GM12878 (cell line): ENCODE data around the gene PRPS1. TPM values are rescaled to one million over a fixed set of nuclear protein-coding genes. Genes with fewer than 3 reads are reported as not detected.
A peak's percentile ranks its signal among the peaks of the same experiment; 100 is the strongest.

Experiments
- ATAC-seq: fragments of 200-7000 bp; cut with Tn5 transposase; 3 replicates; pipeline ENCODE4 v1.9.1; 2020; ENCODE audit warnings: mild to moderate bottlenecking, moderate library complexity
- BruUV-seq: library from RNA; stranded (reverse); fragments of 400-500 nt; replicated peaks from 2 replicates; lab custom pipeline; 2021; lab: Mats Ljungman, UMichigan
- CTCF ChIA-PET: fragments of 300-600 bp; sonication (Branson Sonifier 250); formaldehyde crosslinking; extraction: SDS; loops from one replicate; lab custom pipeline; 2021; ENCODE audit warnings: inconsistent platforms; lab: Yijun Ruan, JAX
- POLR2A ChIA-PET: fragments of 350-600 bp; formaldehyde crosslinking; extraction: SDS; loops from one replicate; lab custom pipeline; 2021; ENCODE audit warnings: inconsistent platforms; lab: Charles Lee
- RAD21 ChIA-PET: fragments of 300-600 bp; sonication (Branson Sonifier 250); formaldehyde crosslinking; loops from one replicate; lab custom pipeline; 2023; ENCODE audit warnings: antibody characterized with exemption; ENCODE audit not compliant: unreplicated experiment; lab: Charles Lee
- SMC1A ChIA-PET: fragments of 300-600 bp; sonication (Branson Sonifier 250); formaldehyde crosslinking; loops from one replicate; lab custom pipeline; 2023; ENCODE audit not compliant: unreplicated experiment, uncharacterized antibody; lab: Charles Lee
- DNase-seq: peaks from one replicate; pipeline ENCODE4 v3.0.0-alpha.2; 2011; ENCODE audit warnings: low read depth, low spot score
- FAIRE-seq: peaks from 3 replicates; lab custom pipeline; 2011; peaks lifted over from hg19 to GRCh38; lab: Jason Lieb, UNC
- H2AFZ ChIP-seq: 2 replicates; pipeline ENCODE4 v1.6.0; 2011; ENCODE audit warnings: low read depth, low read length, control low read depth; ENCODE audit not compliant: control insufficient read depth
- H3K27ac ChIP-seq: 2 replicates; pipeline ENCODE4 v1.5.1; 2011; ENCODE audit warnings: control low read depth; ENCODE audit not compliant: control insufficient read depth, insufficient read depth
- H3K27me3 ChIP-seq, 2 experiments: replicated peaks in 1 of 2; 2 replicates each; pipeline versions ENCODE4 v1.6.0 to v1.6.1; 2011; ENCODE audit warnings: low read length in 1 of 2; ENCODE audit not compliant: control insufficient read depth in 2 of 2, insufficient read depth in 2 of 2
- H3K36me3 ChIP-seq, 2 experiments: 2 replicates each; pipeline ENCODE4 v1.5.1; 2011; ENCODE audit warnings: low read length in 1 of 2; ENCODE audit not compliant: control insufficient read depth in 2 of 2, insufficient read depth in 2 of 2
- H3K4me1 ChIP-seq: 2 replicates; pipeline ENCODE4 v1.6.1; 2011; ENCODE audit warnings: mild to moderate bottlenecking, low read length, moderate library complexity, mixed read lengths; ENCODE audit not compliant: control insufficient read depth, insufficient read depth
- H3K4me2 ChIP-seq: 2 replicates; pipeline ENCODE4 v1.6.0; 2011; ENCODE audit warnings: control low read depth; ENCODE audit not compliant: control insufficient read depth, insufficient read depth
- H3K4me3 ChIP-seq: fragments of 200-600 bp; sonication (generic); 2 replicates; pipeline ENCODE4 v1.5.1; 2016
- H3K79me2 ChIP-seq: 2 replicates; pipeline ENCODE4 v1.6.0; 2011; ENCODE audit warnings: low read length; ENCODE audit not compliant: control insufficient read depth, insufficient read depth
- H3K9ac ChIP-seq: 2 replicates; pipeline ENCODE4 v1.8.0; 2011; ENCODE audit warnings: low read length, control low read depth, mixed read lengths; ENCODE audit not compliant: control insufficient read depth, insufficient read depth
- H3K9me3 ChIP-seq: replicated peaks from 3 replicates; pipeline ENCODE4 v1.5.1; 2011; ENCODE audit warnings: mild to moderate bottlenecking, low read length; ENCODE audit not compliant: control insufficient read depth, insufficient read depth
- H4K20me1 ChIP-seq: 2 replicates; pipeline ENCODE4 v1.6.0; 2011; ENCODE audit not compliant: control insufficient read depth, insufficient read depth
- ATF3 ChIP-seq: IDR thresholded peaks from 2 replicates; pipeline ENCODE4 v1.6.1; 2011; ENCODE audit warnings: low read depth, mild to moderate bottlenecking, low read length, moderate library complexity, borderline replicate concordance; ENCODE audit errors: extremely low read depth
- BACH1 ChIP-seq: fragments of 450-650 bp; IDR thresholded peaks from 2 replicates; pipeline ENCODE4 v1.6.1; 2017; ENCODE audit warnings: mild to moderate bottlenecking, borderline replicate concordance
- BCL11A ChIP-seq: IDR thresholded peaks from 2 replicates; pipeline ENCODE4 v1.6.1; 2011; ENCODE audit warnings: low read depth, low read length
- CBFB ChIP-seq: IDR thresholded peaks from 2 replicates; pipeline ENCODE4 v1.6.1; 2016; ENCODE audit warnings: antibody characterized with exemption, low read depth
- E2F8 ChIP-seq: fragments of 450-650 bp; IDR thresholded peaks from 2 replicates; pipeline ENCODE4 v1.6.1; 2018; ENCODE audit warnings: mild to moderate bottlenecking, low read depth, moderate library complexity; ENCODE audit not compliant: partially characterized antibody
- ETV6 ChIP-seq, 2 experiments: fragments of 450-650 bp in 1 of 2; IDR thresholded peaks in 1 of 2; conservative IDR thresholded peaks in 1 of 2; 2 replicates each; pipeline ENCODE4 v1.6.1; 2014; ENCODE audit warnings: antibody characterized with exemption in 1 of 2, borderline replicate concordance in 1 of 2, low read depth in 1 of 2, mild to moderate bottlenecking in 1 of 2, moderate library complexity in 1 of 2
- JUND ChIP-seq: IDR thresholded peaks from 2 replicates; pipeline ENCODE4 v1.6.1; 2012; ENCODE audit warnings: low read depth, mild to moderate bottlenecking, low read length, improper control_type of control experiment, moderate library complexity
- MEF2A ChIP-seq: IDR thresholded peaks from 2 replicates; pipeline ENCODE4 v1.6.1; 2011; ENCODE audit warnings: low read depth, mild to moderate bottlenecking, low read length, moderate library complexity; ENCODE audit not compliant: insufficient read depth
- NFXL1 ChIP-seq: fragments of 450-650 bp; IDR thresholded peaks from 2 replicates; pipeline ENCODE4 v1.6.1; 2017; ENCODE audit warnings: antibody characterized with exemption, mild to moderate bottlenecking, borderline replicate concordance
- PAX5 ChIP-seq: IDR thresholded peaks from 2 replicates; pipeline ENCODE4 v1.6.1; 2011; ENCODE audit warnings: low read depth, low read length, borderline replicate concordance
- PAX8 ChIP-seq: fragments of 450-650 bp; IDR thresholded peaks from 2 replicates; pipeline ENCODE4 v1.6.1; 2017; ENCODE audit warnings: mild to moderate bottlenecking, moderate library complexity
- RAD21 ChIP-seq: IDR thresholded peaks from 2 replicates; pipeline ENCODE4 v1.6.1; 2011; ENCODE audit warnings: mild to moderate bottlenecking, low read depth, low read length, moderate library complexity; ENCODE audit not compliant: insufficient read depth
- RCOR1 ChIP-seq: conservative IDR thresholded peaks from 2 replicates; pipeline ENCODE4 v1.6.1; 2012; ENCODE audit warnings: low read depth, low read length, improper control_type of control experiment
- SMAD5 ChIP-seq: IDR thresholded peaks from 2 replicates; pipeline ENCODE4 v1.6.1; 2016; ENCODE audit warnings: antibody characterized with exemption, low read depth
- SP1 ChIP-seq: IDR thresholded peaks from one replicate; pipeline ENCODE4 v1.6.1; 2011; ENCODE audit warnings: low read depth, low read length
- SREBF1 ChIP-seq: IDR thresholded peaks from 2 replicates; pipeline ENCODE4 v1.6.1; 2012; ENCODE audit warnings: mild to moderate bottlenecking, low read length
- SUPT20H ChIP-seq: IDR thresholded peaks from 2 replicates; pipeline ENCODE4 v1.6.1; 2011; ENCODE audit warnings: low read depth, mild to moderate bottlenecking, low read length, moderate library complexity, borderline replicate concordance; ENCODE audit not compliant: control insufficient read depth
- TBL1XR1 ChIP-seq: IDR thresholded peaks from 2 replicates; pipeline ENCODE4 v1.6.1; 2012; ENCODE audit warnings: low read depth, low read length, improper control_type of control experiment
- WGBS: methylation state at CpG from one replicate; pipeline ENCODE4 v1.1.6; 2016; ENCODE audit warnings: low lambda C conversion rate; ENCODE audit not compliant: insufficient replicate concordance, insufficient coverage; ENCODE audit errors: missing lambda C conversion rate; 5-methylcytosine and 5-hydroxymethylcytosine counted together
- in situ Hi-C: fragments of 300-500 bp; cut with MboI; formaldehyde crosslinking; loops from 9 replicates; pipeline ENCODE4 v1.14.3; 2018; ENCODE audit warnings: mixed read lengths
- intact Hi-C: fragments of 100-400 bp; cut with micrococcal nuclease; formaldehyde crosslinking; loops from one replicate; pipeline ENCODE4 v1.14.2; 2022; ENCODE audit not compliant: unreplicated experiment
- polyA plus RNA-seq, 11 experiments: library from polyadenylated mRNA; depleted of rRNA in 4 of 11; unstranded in 6 of 11; stranded (reverse) in 5 of 11; fragments of >200 nt; fragmentation: Nextera tagmentation in 4 of 11; fragmentation: Illumina TruSeq in 1 of 11; extraction: Ambion mirVana in 4 of 11; extraction: Trizol in 1 of 11; gene quantifications; 1 replicate in 1 of 11; 2 replicates in 10 of 11; pipeline versions ENCODE4 v1.2.1 to v1.2.3, GENCODE V29; 2011 to 2016; ENCODE audit warnings: inconsistent platforms in 2 of 11, missing spikeins in 2 of 11, low read depth in 1 of 11
- total RNA-seq, 4 experiments: library from RNA; depleted of rRNA in 3 of 4; stranded (reverse); fragments of >200 nt in 3 of 4; fragmentation: Illumina TruSeq in 1 of 4; extraction: Trizol in 1 of 4; gene quantifications; 2 replicates each; pipeline versions ENCODE4 v1.2.1 to v1.2.3, GENCODE V29; 2013 to 2021
- TF ChIP-seq, protein P1 (sequence below): fragments of 450-650 bp; IDR thresholded peaks from 2 replicates; pipeline ENCODE4 v1.6.1; 2016; ENCODE audit warnings: mild to moderate bottlenecking

PRPS1 gene
- total and polyA plus RNA-seq, 10 of the 15 experiments (the other 5 are each of a cell fraction or from before 2014, with no cell fraction given): 26.5 to 86.5 (median 61.1) TPM

- no peaks in the 10 kb centered on the region for H4K20me1 ChIP-seq
- CTCF ChIA-PET: interaction anchor here (0.7 to 15.9 kb wide), 16 partner anchors 9 to 627 kb away, joined by 3 to 289 read pairs (median 3); partner anchors contain the start of genes NCBP2L, PRPS1 and TSC22D3
- no peak for TF ChIP-seq MEF2A
- no peak for TF ChIP-seq SUPT20H
- TF ChIP-seq SREBF1: no peak
- no peak for TF ChIP-seq SMAD5
- TF ChIP-seq PAX8: no peak
- TF ChIP-seq, protein P1, sequence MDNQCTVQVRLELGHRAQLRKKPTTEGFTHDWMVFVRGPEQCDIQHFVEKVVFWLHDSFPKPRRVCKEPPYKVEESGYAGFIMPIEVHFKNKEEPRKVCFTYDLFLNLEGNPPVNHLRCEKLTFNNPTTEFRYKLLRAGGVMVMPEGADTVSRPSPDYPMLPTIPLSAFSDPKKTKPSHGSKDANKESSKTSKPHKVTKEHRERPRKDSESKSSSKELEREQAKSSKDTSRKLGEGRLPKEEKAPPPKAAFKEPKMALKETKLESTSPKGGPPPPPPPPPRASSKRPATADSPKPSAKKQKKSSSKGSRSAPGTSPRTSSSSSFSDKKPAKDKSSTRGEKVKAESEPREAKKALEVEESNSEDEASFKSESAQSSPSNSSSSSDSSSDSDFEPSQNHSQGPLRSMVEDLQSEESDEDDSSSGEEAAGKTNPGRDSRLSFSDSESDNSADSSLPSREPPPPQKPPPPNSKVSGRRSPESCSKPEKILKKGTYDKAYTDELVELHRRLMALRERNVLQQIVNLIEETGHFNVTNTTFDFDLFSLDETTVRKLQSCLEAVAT: no peak
- no peak for TF ChIP-seq NFXL1
- no peak for TF ChIP-seq JUND
- TF ChIP-seq E2F8: no peak
- TF ChIP-seq TBL1XR1: no peak
- no peak for TF ChIP-seq PAX5
- TF ChIP-seq ATF3: no peak
- TF ChIP-seq RCOR1: no peak
- TF ChIP-seq RAD21: peak; percentile 40
- TF ChIP-seq ETV6 (conservative IDR thresholded peaks at IDR 0.05 in 1 of 2, IDR thresholded peaks at IDR 0.05 in 1 of 2; ENCODE audit: borderline replicate concordance in 1 of 2, low read depth in 1 of 2): no peak
- TF ChIP-seq BCL11A: no peak
- no peak for TF ChIP-seq CBFB
- no peak for TF ChIP-seq BACH1
- no peak for TF ChIP-seq SP1
Measured at GRCh38 chrX:107654872-107655761, 26.8 kb downstream of the PRPS1 start.

More at GRCh38 chrX:107654872-107655761, 26.8 kb downstream of the PRPS1 start:
- FAIRE-seq: no peak
- no TSS peak for BruUV-seq
- SMC1A ChIA-PET: interaction anchor here (0.7 to 2.3 kb wide), 6 partner anchors 14 to 173 kb away, joined by 3 to 6 read pairs (median 4); partner anchors contain the start of gene NCBP2L
- DNase-seq: no peak
- POLR2A ChIA-PET: no interaction called here
- intact Hi-C loops (loop anchor here (5.0 kb wide), 1 partner anchor 48 kb away; no protein-coding TSS in a partner anchor), in situ Hi-C loops (no loop called here)
- peak; percentile 96 for ATAC-seq
- H2AFZ ChIP-seq: no peak overlapping the region
- no peak overlapping the region for H3K27ac ChIP-seq
- no peaks in the 10 kb centered on the region for H3K36me3 ChIP-seq
- H3K4me3 ChIP-seq: no peak overlapping the region
- WGBS: 51% methylated on average over 22 of the region's 22 CpGs
- no peak overlapping the region for H3K9ac ChIP-seq
- no peaks in the 10 kb centered on the region for H3K9me3 ChIP-seq
- RAD21 ChIA-PET: interaction anchor here (1.5 to 2.2 kb wide), 2 partner anchors 18 to 122 kb away, joined by 4 to 13 read pairs; partner anchors contain the start of gene NCBP2L
- H3K27me3 ChIP-seq: no peaks in the 10 kb centered on the region
- no peaks in the 10 kb centered on the region for H3K4me1 ChIP-seq
- no peak overlapping the region for H3K4me2 ChIP-seq
- no peaks in the 10 kb centered on the region for H3K79me2 ChIP-seq
